K562 (cell line): ENCODE measurements around the gene FANCC. TPM values are rescaled to one million over a fixed set of nuclear protein-coding genes. Genes with fewer than 3 reads are reported as not detected.

Experiments used
- ATAC-seq: fragments of 200-7000 bp; cut with Tn5 transposase; 3 replicates; pipeline ENCODE4 v1.9.1; 2020; ENCODE audit warnings: moderate library complexity
- BruUV-seq: library from RNA; stranded (reverse); fragments of 400-500 nt; replicated peaks from 2 replicates; lab custom pipeline; 2021; lab: Mats Ljungman, UMichigan
- CTCF ChIA-PET: fragments of 300-600 bp; formaldehyde crosslinking; extraction: SDS; loops from one replicate; lab custom pipeline; 2021; ENCODE audit warnings: low intra/inter-chr PET ratio; lab: Yijun Ruan, JAX
- POLR2A ChIA-PET: fragments of 300-600, 350-650 bp; sonication (Branson Sonifier 250); formaldehyde crosslinking; extraction: SDS; loops from one replicate; lab custom pipeline; 2021; ENCODE audit warnings: antibody characterized with exemption, inconsistent platforms; lab: Yijun Ruan, JAX
- DNase-seq, 4 experiments: peaks; one replicate each; pipeline versions ENCODE4 v3.0.0 to v3.0.0-alpha.2; 2011 to 2018; ENCODE audit warnings: low spot score in 3 of 4, mixed read lengths in 3 of 4; ENCODE audit errors: extremely low read depth in 1 of 4
- FAIRE-seq: peaks from 2 replicates; lab custom pipeline; 2011; peaks lifted over from hg19 to GRCh38; lab: Jason Lieb, UNC
- H2AFZ ChIP-seq: 2 replicates; pipeline ENCODE4 v1.6.0; 2011; ENCODE audit warnings: low read depth, low read length, control low read depth, inconsistent platforms
- H3K27ac ChIP-seq: fragments of 200-600 bp; 3 replicates; pipeline ENCODE4 v1.8.0; 2011; ENCODE audit warnings: low read depth, mild to moderate bottlenecking, control low read depth, inconsistent platforms, low read length, moderate library complexity, mixed read lengths; ENCODE audit errors: extremely low read depth
- H3K27me3 ChIP-seq, 2 experiments: fragments of 300-600 bp in 1 of 2; 2 replicates in 1 of 2; 3 replicates in 1 of 2; pipeline versions ENCODE4 v1.6.0 to v1.8.0; 2011; ENCODE audit warnings: inconsistent platforms in 2 of 2, low read length in 2 of 2, mild to moderate bottlenecking in 1 of 2, mixed read lengths in 1 of 2, moderate library complexity in 1 of 2; ENCODE audit not compliant: control insufficient read depth in 2 of 2, insufficient read depth in 2 of 2
- H3K36me3 ChIP-seq: fragments of 300-600 bp; 3 replicates; pipeline ENCODE4 v1.8.0; 2011; ENCODE audit warnings: mild to moderate bottlenecking, low read length, inconsistent platforms; ENCODE audit not compliant: control insufficient read depth, insufficient read depth
- H3K4me1 ChIP-seq, 2 experiments: fragments of 200-600 bp in 1 of 2; replicated peaks in 1 of 2; 2 replicates in 1 of 2; 3 replicates in 1 of 2; pipeline versions ENCODE4 v1.5.1 to v1.8.0; 2011; ENCODE audit warnings: inconsistent platforms in 2 of 2, low read length in 2 of 2, mild to moderate bottlenecking in 1 of 2, mixed read lengths in 1 of 2, moderate library complexity in 1 of 2; ENCODE audit not compliant: control insufficient read depth in 2 of 2, insufficient read depth in 2 of 2
- H3K4me2 ChIP-seq: 2 replicates; pipeline ENCODE4 v1.6.1; 2011; ENCODE audit warnings: low read length, control low read depth, inconsistent platforms, mixed read lengths; ENCODE audit not compliant: insufficient read depth
- H3K4me3 ChIP-seq: fragments of 200-600 bp; sonication (generic), shearing (Covaris generic); 2 replicates; pipeline ENCODE4 v1.5.1; 2016; ENCODE audit warnings: control low read depth, inconsistent platforms
- H3K79me2 ChIP-seq: fragments of 200-600 bp; 3 replicates; pipeline ENCODE4 v1.8.0; 2011; ENCODE audit warnings: low read length, inconsistent platforms; ENCODE audit not compliant: control insufficient read depth, insufficient read depth
- H3K9ac ChIP-seq, 2 experiments: 2 replicates each; pipeline versions ENCODE4 v1.6.0 to v1.6.1; 2011; ENCODE audit warnings: low read depth in 2 of 2, low read length in 2 of 2, control low read depth in 1 of 2, inconsistent platforms in 1 of 2, mild to moderate bottlenecking in 1 of 2, mixed read lengths in 1 of 2; ENCODE audit not compliant: insufficient read depth in 1 of 2
- H3K9me1 ChIP-seq: one replicate; pipeline ENCODE4 v1.6.0; 2011; ENCODE audit warnings: inconsistent platforms, mild to moderate bottlenecking, low read length, moderate library complexity; ENCODE audit not compliant: control insufficient read depth, insufficient read depth
- H3K9me3 ChIP-seq: replicated peaks from 2 replicates; pipeline ENCODE4 v1.5.1; 2011; ENCODE audit warnings: low read depth, low read length, inconsistent platforms; ENCODE audit not compliant: control insufficient read depth, insufficient read depth
- H4K20me1 ChIP-seq: replicated peaks from 2 replicates; pipeline ENCODE4 v1.6.1; 2011; ENCODE audit warnings: low read length, inconsistent platforms, mixed read lengths; ENCODE audit not compliant: control insufficient read depth, insufficient read depth
- AFF4 ChIP-seq: sonication (generic); formaldehyde crosslinking; IDR thresholded peaks from 2 replicates; pipeline ENCODE4 v1.8.0; 2023; ENCODE audit warnings: mild to moderate bottlenecking, missing genetic modification reagents
- CHD2 ChIP-seq: IDR thresholded peaks from 2 replicates; pipeline ENCODE4 v1.6.1; 2011; ENCODE audit warnings: low read depth, low read length
- ETS1 ChIP-seq: conservative IDR thresholded peaks from 2 replicates; pipeline ENCODE4 v1.6.1; 2011; ENCODE audit warnings: low read depth, mild to moderate bottlenecking, low read length; ENCODE audit not compliant: control insufficient read depth
- IRF1 ChIP-seq: sonication (generic); formaldehyde crosslinking; IDR thresholded peaks from 2 replicates; pipeline ENCODE4 v1.8.0; 2022; ENCODE audit warnings: missing genetic modification reagents, mild to moderate bottlenecking, borderline replicate concordance
- IRF9 ChIP-seq: fragments of 450-650 bp; IDR thresholded peaks from 2 replicates; pipeline ENCODE4 v1.6.1; 2016; ENCODE audit warnings: missing biosample characterization, missing genetic modification characterization
- MLLT1 ChIP-seq, 2 experiments: fragments of 450-650 bp; IDR thresholded peaks; 2 replicates each; pipeline ENCODE4 v1.6.1; 2016
- NFRKB ChIP-seq: fragments of 450-650 bp; IDR thresholded peaks from 2 replicates; pipeline ENCODE4 v1.6.1; 2016; ENCODE audit warnings: low read depth
- NR3C1 ChIP-seq: sonication (generic); formaldehyde crosslinking; IDR thresholded peaks from 2 replicates; pipeline ENCODE4 v1.8.1; 2022; ENCODE audit warnings: missing genetic modification reagents
- SRSF3 ChIP-seq: fragments of 200-400 bp; formaldehyde crosslinking; IDR thresholded peaks from 2 replicates; pipeline ENCODE4 v1.6.1; 2016; ENCODE audit warnings: mild to moderate bottlenecking, low read length, moderate library complexity; ENCODE audit not compliant: insufficient read depth
- SRSF9 ChIP-seq: fragments of 200-400 bp; formaldehyde crosslinking; IDR thresholded peaks from 2 replicates; pipeline ENCODE4 v1.6.1; 2017; ENCODE audit warnings: low read depth, low read length, borderline replicate concordance
- TAF7 ChIP-seq: fragments of 450-650 bp; IDR thresholded peaks from 2 replicates; pipeline ENCODE4 v1.6.1; 2016; ENCODE audit warnings: missing genetic modification characterization, missing compliant biosample characterization
- ZNF253 ChIP-seq: fragments of 250-450 bp; sonication (Bioruptor Pico); conservative IDR thresholded peaks from 2 replicates; pipeline ENCODE4 v1.6.1; 2021; ENCODE audit warnings: mild to moderate bottlenecking
- WGBS: fragments of 100-300 bp; shearing (Covaris generic); methylation state at CpG from one replicate; pipeline ENCODE4 v1.1.6; 2016; ENCODE audit warnings: low coverage, mixed read lengths; ENCODE audit not compliant: insufficient coverage; ENCODE audit errors: missing lambda C conversion rate; 5-methylcytosine and 5-hydroxymethylcytosine counted together
- in situ Hi-C: fragments of 300-500 bp; cut with MboI; formaldehyde crosslinking; loops from 4 replicates; pipeline ENCODE4 v1.15.0; 2018; ENCODE audit warnings: inconsistent platforms, mixed read lengths
- intact Hi-C: fragments of 100-400 bp; cut with micrococcal nuclease; formaldehyde crosslinking; loops from 2 replicates; pipeline ENCODE4 v1.14.2; 2022
- polyA plus RNA-seq, 8 experiments: library from polyadenylated mRNA; depleted of rRNA in 4 of 8; stranded (reverse) in 5 of 8; unstranded in 3 of 8; fragments of >200 nt; fragmentation: Nextera tagmentation in 2 of 8; fragmentation: Illumina TruSeq in 1 of 8; extraction: Ambion mirVana in 2 of 8; extraction: Trizol in 1 of 8; gene quantifications; 2 replicates each; pipeline versions ENCODE4 v1.2.1 to v1.2.3, GENCODE V29; 2011 to 2014; ENCODE audit warnings: inconsistent platforms in 1 of 8, missing spikeins in 1 of 8
- total RNA-seq, 7 experiments: library from RNA; depleted of rRNA in 6 of 7; stranded (reverse); fragments of >200 nt in 6 of 7; fragmentation: Illumina TruSeq in 2 of 7; extraction: Trizol in 2 of 7; gene quantifications; 2 replicates each; pipeline versions ENCODE4 v1.2.1 to v1.2.3, GENCODE V29; 2011 to 2021; ENCODE audit warnings: low replicate concordance in 1 of 7

FANCC gene
- total and polyA plus RNA-seq, 9 of the 15 experiments (the other 6 are each of a cell fraction or from before 2014, with no cell fraction given) = 4.6 to 18.4 (median 14.2) TPM

- TF ChIP-seq AFF4 (CRISPR knock-in tag) = no peak
- no peak for TF ChIP-seq IRF9
- TF ChIP-seq CHD2 = no peak
- TF ChIP-seq IRF1 = no peak
Observed at GRCh38 chr9:95109456-95109855, 208.1 kb downstream of the FANCC start (continued).

- WGBS = 87% methylated on average over 5 of the region's 5 CpGs
- BruUV-seq = no TSS peak
- POLR2A ChIA-PET = no interaction called here
- DNase-seq = no peak
- Histone ChIP-seq H3K79me2 (no peaks in the 10 kb centered on the region), H4K20me1 (no peaks in the 10 kb centered on the region), H3K9ac (no peak overlapping the region), H3K27me3 (no peaks in the 10 kb centered on the region), H3K4me3 (no peak overlapping the region), H3K4me1 (peaks cover 0 to 3% of the 10 kb centered on the region in 2 experiments; a peak in 1 of 5 replicates), H3K36me3 (peaks cover 16% of the 10 kb centered on the region; the same call in 1 of the 3 replicates), H3K27ac (no peak overlapping the region), H3K9me3 (no peaks in the 10 kb centered on the region), H3K4me2 (no peak overlapping the region), H2AFZ (no peak overlapping the region), H3K9me1 (no peaks in the 10 kb centered on the region)
- in situ Hi-C loops (no loop called here), intact Hi-C loops (no loop called here)
- no peak for ATAC-seq
- CTCF ChIA-PET = no interaction called here
- FAIRE-seq = no peak
- TF ChIP-seq MLLT1 (IDR thresholded peaks at IDR 0.05) (no peak), NFRKB (no peak), SRSF3 (no peak), TAF7 (tag) (no peak), ETS1 (no peak), SRSF9 (no peak), ZNF253 (CRISPR knock-in tag) (no peak), NR3C1 (CRISPR knock-in tag) (no peak)
Observed at GRCh38 chr9:95108777-95109176, 208.7 kb downstream of the FANCC start.
